Ovary (tissue), 9 donors: ENCODE results near the gene H6PD. TPM values are rescaled to one million over a fixed set of nuclear protein-coding genes. Genes with fewer than 3 reads are reported as not detected.
"Not testable (repeated sequence)": the region's sequence is repeated elsewhere in the genome, so short reads cannot be mapped to it uniquely, and the experiment has no call there.

Experiments
- DNase-seq, 5 donors: peaks; one replicate each; pipeline ENCODE4 v3.0.0-alpha.2; 2019 to 2020
- H3K27ac ChIP-seq, 2 donors: fragments of 200-600 bp; one replicate each; pipeline versions ENCODE4 v1.5.1 to v1.8.0; 2019 to 2022
- H3K27me3 ChIP-seq: fragments of 200-600 bp; one replicate; pipeline ENCODE4 v1.8.0; 2022
- H3K36me3 ChIP-seq: fragments of 200-600 bp; sonication (generic); one replicate; pipeline ENCODE4 v1.5.1; 2019
- H3K4me1 ChIP-seq: one replicate; pipeline ENCODE4 v1.8.1; 2013; ENCODE audit warnings: mild to moderate bottlenecking, moderate library complexity; ENCODE audit not compliant: insufficient read depth
- H3K4me3 ChIP-seq: fragments of 200-600 bp; sonication (generic); one replicate; pipeline ENCODE4 v1.5.1; 2017
- H3K9me3 ChIP-seq, 2 donors: fragments of 200-600 bp in 1 of 2; sonication (generic) in 1 of 2; one replicate each; pipeline versions ENCODE4 v1.5.1 to v1.8.1; 2013 to 2019; ENCODE audit warnings: mild to moderate bottlenecking in 1 of 2, moderate library complexity in 1 of 2
- EP300 ChIP-seq: sonication (generic); formaldehyde crosslinking; IDR thresholded peaks from one replicate; pipeline ENCODE4 v1.6.1; 2017; ENCODE audit warnings: antibody characterized with exemption
- POLR2A ChIP-seq: fragments of 450-650 bp; IDR thresholded peaks from one replicate; pipeline ENCODE4 v1.6.1; 2017; ENCODE audit warnings: antibody characterized with exemption, mild to moderate bottlenecking, moderate library complexity
- WGBS, 3 donors: extraction: QIAGEN DNeasy Blood & Tissue Kit in 1 of 3; methylation state at CpG; one replicate each; pipeline versions ENCODE4 v1.1.5 to v1.1.7; 2013 to 2017; 5-methylcytosine and 5-hydroxymethylcytosine counted together
- intact Hi-C, 4 donors: fragments of 100-400 bp; cut with DNase I; formaldehyde crosslinking; loops; one replicate each; pipeline versions ENCODE4 v1.11.0 to v1.15.1; 2022 to 2023
- polyA plus RNA-seq, 2 donors: library from polyadenylated mRNA; stranded (reverse); fragments of 200-250 nt in 1 of 2; fragments of 350-450 nt in 1 of 2; fragmentation: Illumina TruSeq in 1 of 2; extraction: RNeasy Lipid Tissue Mini Kit (QIAGEN cat#74804) in 1 of 2; gene quantifications; one replicate each; pipeline ENCODE4 v1.2.3, GENCODE V29; 2013 to 2014
- total RNA-seq, 7 donors: library from RNA; depleted of rRNA in 2 of 7; stranded (reverse); fragments of >200 nt in 2 of 7; fragmentation: NEBNext Ultra II Directional in 3 of 7; extraction: Animal tissue kit (Norgen Biotek cat#: 25700) in 3 of 7; gene quantifications; one replicate each; pipeline versions ENCODE4 v1.1.0 to v1.2.4, GENCODE V29; 2016 to 2023
- TF ChIP-seq, protein P1 (sequence below), 3 donors: fragments of 450-650 bp in 2 of 3; fragments of 200-600 bp in 1 of 3; IDR thresholded peaks; one replicate each; pipeline versions ENCODE4 v1.5.1 to v1.8.0; 2016 to 2022; ENCODE audit warnings: antibody characterized with exemption in 3 of 3, mild to moderate bottlenecking in 1 of 3
- donor health status: DM: no; HTN: no; CAD: no; lungs with moderate emphysema.
- donor health status: DM: no; HTN: no; CAD: no.
- donor health status: Bipolar disorder and iron deficiency.
- donor health status: DM: yes; HTN: yes; CAD: no.
- donor health status: DM: no; HTN: no; CAD: no.
- donor health status: DM: yes; HTN: yes; CAD: no.

H6PD gene
- total and polyA plus RNA-seq, 9 donors = 47.0 to 148 (median 89.7) TPM

DNA sequence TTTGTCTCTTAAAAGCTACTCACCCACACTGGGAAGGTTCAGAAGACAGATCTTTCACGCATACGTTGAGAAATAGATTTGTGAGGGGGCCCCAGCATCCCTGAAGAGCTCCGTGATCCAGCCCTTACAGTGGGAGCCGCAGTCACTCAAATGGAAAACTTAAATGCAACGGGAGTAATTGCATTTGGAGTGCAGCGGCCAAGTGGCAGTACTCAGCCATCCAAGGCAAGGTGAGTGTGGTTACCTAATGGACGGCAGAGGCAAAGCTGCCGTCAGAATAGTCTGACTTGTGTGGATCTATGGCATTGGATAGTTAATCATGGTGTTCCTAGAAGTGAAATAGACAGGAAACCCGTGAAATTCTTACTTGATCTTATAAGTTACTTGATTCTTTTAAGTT is 63.3 kb downstream of the H6PD start:
- WGBS, 3 donors = 72 to 77% (median 73%) methylated on average over 9 of the region's 9 CpGs
- H3K27me3 ChIP-seq = no peaks in the 10 kb centered on the region
- H3K27ac ChIP-seq = no peak overlapping the region
- TF ChIP-seq EP300 (no peak), POLR2A (no peak)
- TF ChIP-seq, protein P1, sequence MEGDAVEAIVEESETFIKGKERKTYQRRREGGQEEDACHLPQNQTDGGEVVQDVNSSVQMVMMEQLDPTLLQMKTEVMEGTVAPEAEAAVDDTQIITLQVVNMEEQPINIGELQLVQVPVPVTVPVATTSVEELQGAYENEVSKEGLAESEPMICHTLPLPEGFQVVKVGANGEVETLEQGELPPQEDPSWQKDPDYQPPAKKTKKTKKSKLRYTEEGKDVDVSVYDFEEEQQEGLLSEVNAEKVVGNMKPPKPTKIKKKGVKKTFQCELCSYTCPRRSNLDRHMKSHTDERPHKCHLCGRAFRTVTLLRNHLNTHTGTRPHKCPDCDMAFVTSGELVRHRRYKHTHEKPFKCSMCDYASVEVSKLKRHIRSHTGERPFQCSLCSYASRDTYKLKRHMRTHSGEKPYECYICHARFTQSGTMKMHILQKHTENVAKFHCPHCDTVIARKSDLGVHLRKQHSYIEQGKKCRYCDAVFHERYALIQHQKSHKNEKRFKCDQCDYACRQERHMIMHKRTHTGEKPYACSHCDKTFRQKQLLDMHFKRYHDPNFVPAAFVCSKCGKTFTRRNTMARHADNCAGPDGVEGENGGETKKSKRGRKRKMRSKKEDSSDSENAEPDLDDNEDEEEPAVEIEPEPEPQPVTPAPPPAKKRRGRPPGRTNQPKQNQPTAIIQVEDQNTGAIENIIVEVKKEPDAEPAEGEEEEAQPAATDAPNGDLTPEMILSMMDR (IDR thresholded peaks at IDR 0.05) = no peak
- H3K4me1 ChIP-seq = peaks cover 21% of the 10 kb centered on the region
- DNase-seq = no peak
- no peaks in the 10 kb centered on the region for H3K36me3 ChIP-seq
- no peaks in the 10 kb centered on the region for H3K9me3 ChIP-seq
- no peak overlapping the region for H3K4me3 ChIP-seq
- intact Hi-C loops = loop anchor here in 2 of 4 donors (2.0 to 10.0 kb wide), 2 partner anchors 73 to 157 kb away; no protein-coding TSS in a partner anchor

DNA sequence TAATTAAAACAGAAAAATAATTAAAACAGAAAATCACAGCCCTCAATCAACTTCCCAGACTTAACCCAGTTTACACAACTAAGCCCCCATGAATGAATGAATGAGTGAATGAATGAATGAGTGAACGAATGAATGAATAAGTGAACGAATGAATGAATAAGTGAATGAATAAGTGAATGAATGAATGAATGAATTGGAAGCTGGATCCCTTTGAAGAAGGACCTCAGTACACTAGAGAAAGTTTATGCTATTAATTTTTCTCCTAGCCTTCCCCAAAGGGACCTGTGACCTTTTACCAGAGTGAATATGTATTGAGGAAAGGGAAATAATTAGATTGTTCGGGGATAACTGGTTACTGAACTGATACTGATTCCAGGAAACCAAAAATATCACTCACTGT is 63.7 kb downstream of the H6PD start:
- H3K4me1 ChIP-seq = peaks cover 23% of the 10 kb centered on the region
- intact Hi-C loops = loop anchor here in 1 of 4 donors (10.0 kb wide), 1 partner anchor 157 kb away; no protein-coding TSS in a partner anchor
- no peak for DNase-seq

DNA sequence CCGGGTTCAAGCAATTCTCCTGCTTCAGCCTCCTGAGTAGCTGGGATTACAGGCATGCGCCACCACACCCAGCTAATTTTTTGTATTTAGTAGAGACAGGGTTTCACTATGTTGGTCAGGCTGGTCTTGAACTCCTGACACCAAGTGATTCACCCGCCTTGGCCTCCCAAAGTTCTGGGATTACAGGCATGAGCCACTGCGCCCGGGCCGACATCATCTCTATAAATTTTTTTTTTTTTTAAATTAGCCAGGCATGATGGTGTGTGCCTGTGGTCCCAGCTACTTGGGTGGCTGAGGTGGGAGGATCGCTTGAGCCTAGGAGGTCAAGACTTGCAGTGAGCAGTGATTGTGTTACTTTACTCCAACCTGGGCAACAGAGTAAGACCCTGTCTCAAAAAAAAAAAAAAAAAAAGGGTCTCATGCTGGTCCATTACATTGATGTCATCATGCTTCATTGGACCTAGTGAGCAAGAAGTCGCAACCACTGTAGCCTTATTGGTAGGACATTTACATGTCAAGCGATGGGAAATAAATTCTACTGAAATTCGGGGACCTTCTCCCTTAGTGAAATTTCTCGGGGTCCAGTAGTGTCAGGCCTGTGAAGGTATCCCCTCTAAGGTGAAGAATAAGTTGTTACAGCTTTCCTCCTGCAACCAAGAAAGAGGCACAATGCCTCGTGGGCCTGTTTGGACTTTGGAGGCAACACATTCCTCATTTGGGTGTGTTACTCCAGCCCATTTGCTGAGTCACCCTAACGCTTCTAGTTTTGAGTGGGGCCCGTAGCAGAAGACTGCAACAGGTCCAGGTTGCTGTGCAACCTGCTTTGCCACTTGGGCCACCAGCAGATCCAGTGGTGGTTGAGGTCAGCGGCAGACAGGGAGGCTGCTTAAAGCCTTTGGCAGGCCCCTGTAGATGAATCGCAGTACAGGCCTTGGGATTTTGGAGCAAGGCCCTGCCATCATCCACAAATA is 65.3 kb downstream of the H6PD start:
- DNase-seq, H3K4me3 ChIP-seq, H3K36me3 ChIP-seq, H3K9me3 ChIP-seq, H3K27me3 ChIP-seq, H3K27ac ChIP-seq: not testable (repeated sequence)
- WGBS, 3 donors = 75 to 79% (median 76%) methylated on average over 16 of the region's 16 CpGs
- intact Hi-C loops = loop anchor here in 1 of 4 donors (10.0 kb wide), 2 partner anchors 55 to 155 kb away; no protein-coding TSS in a partner anchor
- peaks cover 25% of the 10 kb centered on the region for H3K4me1 ChIP-seq

More for the DNA sequence above, 63.7 kb downstream of the H6PD start:
- H3K4me3 ChIP-seq = no peak overlapping the region
- no peak overlapping the region for H3K27ac ChIP-seq
- H3K27me3 ChIP-seq = no peaks in the 10 kb centered on the region
- 37 to 64% (median 45%) methylated on average over 3 of the region's 3 CpGs for WGBS, 3 donors
- TF ChIP-seq, protein P1 (IDR thresholded peaks at IDR 0.05) = no peak
- TF ChIP-seq EP300 (no peak), POLR2A (no peak)
- H3K9me3 ChIP-seq = no peaks in the 10 kb centered on the region
- H3K36me3 ChIP-seq = no peaks in the 10 kb centered on the region

- Histone ChIP-seq H3K27me3 (no peaks in the 10 kb centered on the region), H3K4me1 (peaks cover 21% of the 10 kb centered on the region), H3K27ac (no peak overlapping the region), H3K36me3 (no peaks in the 10 kb centered on the region), H3K9me3 (no peaks in the 10 kb centered on the region), H3K4me3 (no peak overlapping the region)
- no peak for DNase-seq
- intact Hi-C loops = loop anchor here in 1 of 4 donors (10.0 kb wide), 1 partner anchor 54 kb away; no protein-coding TSS in a partner anchor
- TF ChIP-seq EP300 (no peak), POLR2A (no peak)
- TF ChIP-seq, protein P1 (IDR thresholded peaks at IDR 0.05) = no peak
- 83 to 91% (median 84%) methylated on average over 6 of the region's 6 CpGs for WGBS, 3 donors
Measured at GRCh38 chr1:9300573-9300972, 66.0 kb downstream of the H6PD start.
